ENCODE measurements around the gene WDR35. TPM values are rescaled to one million over a fixed set of nuclear protein-coding genes. Genes with fewer than 3 reads are reported as not detected.

WDR35 gene
- total and polyA plus RNA-seq, 4 donors: 0.97 to 3.8 (median 1.6) TPM

- TF ChIP-seq NR2F2 (IDR thresholded peaks at IDR 0.05) (no peak), GABPA (IDR thresholded peaks at IDR 0.05 in 1 of 2, conservative IDR thresholded peaks at IDR 0.05 in 1 of 2) (no peak), ATF3 (IDR thresholded peaks at IDR 0.05) (no peak), HNF4G (IDR thresholded peaks at IDR 0.05) (no peak)
Measured at GRCh38 chr2:20035955-20036666, 46.2 kb upstream of the WDR35 start (continued).

GRCh38 chr2:20034821-20035220 lies 44.9 kb upstream of the WDR35 start:
- Histone ChIP-seq H3K27me3 (ENCODE audit: control insufficient read depth in 4 of 4, insufficient read depth in 4 of 4, low read length in 3 of 4) (no peaks in the 10 kb centered on the region), H3K36me3 (ENCODE audit: control insufficient read depth in 4 of 4, insufficient read depth in 3 of 4, low read depth in 1 of 4, low read length in 3 of 4) (peaks cover 11 to 83% (median 79%) of the 10 kb centered on the region in 4 donors), H3K9me3 (ENCODE audit: control insufficient read depth in 4 of 4, low read length in 3 of 4) (no peaks in the 10 kb centered on the region), H3K9ac (ENCODE audit: low read depth in 1 of 2, low read length in 2 of 2) (no peak overlapping the region), H3K4me1 (ENCODE audit: control insufficient read depth in 4 of 4, insufficient read depth in 4 of 4, low read length in 3 of 4) (no peaks in the 10 kb centered on the region), H3K27ac (ENCODE audit: low read depth in 1 of 2, low read length in 2 of 2) (no peak overlapping the region), H3K4me3 (ENCODE audit: low read depth in 1 of 3, low read length in 3 of 3) (no peak overlapping the region)
- TF ChIP-seq REST (IDR thresholded peaks at IDR 0.05): no peak
- no peak for TF ChIP-seq FOXA1 (IDR thresholded peaks at IDR 0.05)
- no peak for TF ChIP-seq MAX (IDR thresholded peaks at IDR 0.05)
- TF ChIP-seq NR2F2 (IDR thresholded peaks at IDR 0.05): no peak
- TF ChIP-seq ATF3 (IDR thresholded peaks at IDR 0.05): no peak
- TF ChIP-seq CTCF (IDR thresholded peaks at IDR 0.05; ENCODE audit: low read depth, low read length, missing input control): no peak
- no peak for TF ChIP-seq SP1 (IDR thresholded peaks at IDR 0.05)
- WGBS: 74% methylated on average over 2 of the region's 2 CpGs
- no peak for DNase-seq (ENCODE audit: low spot score)

- no peak overlapping the region for H3K4me3 ChIP-seq (ENCODE audit: low read depth in 1 of 3, low read length in 3 of 3)
- no peak overlapping the region for H3K27ac ChIP-seq (ENCODE audit: low read depth in 1 of 2, low read length in 2 of 2)
- H3K4me1 ChIP-seq (ENCODE audit: control insufficient read depth in 4 of 4, insufficient read depth in 4 of 4, low read length in 3 of 4): no peaks in the 10 kb centered on the region
- WGBS: 88% methylated on average over 4 of the region's 4 CpGs
- H3K27me3 ChIP-seq (ENCODE audit: control insufficient read depth in 4 of 4, insufficient read depth in 4 of 4, low read length in 3 of 4): no peaks in the 10 kb centered on the region
- H3K9me3 ChIP-seq (ENCODE audit: control insufficient read depth in 4 of 4, low read length in 3 of 4): no peaks in the 10 kb centered on the region
- H3K9ac ChIP-seq (ENCODE audit: low read depth in 1 of 2, low read length in 2 of 2): no peak overlapping the region
- H3K36me3 ChIP-seq (ENCODE audit: control insufficient read depth in 4 of 4, insufficient read depth in 3 of 4, low read depth in 1 of 4, low read length in 3 of 4): peaks cover 8 to 84% (median 76%) of the 10 kb centered on the region in 4 donors
- no peak for DNase-seq (ENCODE audit: low spot score)
- no peak for TF ChIP-seq JUND (IDR thresholded peaks at IDR 0.05)
- TF ChIP-seq HNF4G (IDR thresholded peaks at IDR 0.05): no peak
- no peak for TF ChIP-seq ZBTB33 (IDR thresholded peaks at IDR 0.05)
- no peak for TF ChIP-seq REST (IDR thresholded peaks at IDR 0.05)
- no peak for TF ChIP-seq HNF4A (conservative IDR thresholded peaks at IDR 0.05)
Measured at GRCh38 chr2:20034218-20034617, 44.3 kb upstream of the WDR35 start.
